UCSD-AML1 (cell line): ENCODE measurements around the gene SCAF4.
A peak's percentile ranks its signal among the peaks of the same experiment; 100 is the strongest.
"Not testable (repeated sequence)": the region's sequence is repeated elsewhere in the genome, so short reads cannot be mapped to it uniquely, and the experiment has no call there.

Source experiments
- DNase-seq: peaks from one replicate; lab custom pipeline; 2025; ENCODE audit not compliant: unreplicated experiment; lab: John Stamatoyannopoulos, UW

Gene SCAF4

GRCh38 chr21:31671931-31672330, 60.0 kb downstream of the SCAF4 start:
- DNase-seq, result no peak

GRCh38 chr21:31671146-31671716, 60.7 kb downstream of the SCAF4 start:
- DNase-seq, result no peak

GRCh38 chr21:31670070-31670469, 61.8 kb downstream of the SCAF4 start:
- no peak for DNase-seq

GRCh38 chr21:31668651-31669491, 63.0 kb downstream of the SCAF4 start:
- DNase-seq, result no peak

GRCh38 chr21:31667639-31668038, 64.3 kb downstream of the SCAF4 start:
- DNase-seq, result no peak

- DNase-seq, result no peak
Measured at GRCh38 chr21:31667132-31667531, 64.8 kb downstream of the SCAF4 start.

GRCh38 chr21:31666445-31667010, 65.4 kb downstream of the SCAF4 start:
- no peak for DNase-seq

GRCh38 chr21:31665869-31666268, 66.0 kb downstream of the SCAF4 start:
- DNase-seq, result not testable (repeated sequence)

GRCh38 chr21:31665397-31665796, 66.5 kb downstream of the SCAF4 start:
- DNase-seq, result peak; percentile 32

GRCh38 chr21:31663584-31664249, 68.2 kb downstream of the SCAF4 start:
- no peak for DNase-seq

- DNase-seq, result no peak
Measured at GRCh38 chr21:31660591-31660990, 71.3 kb downstream of the SCAF4 start.

- DNase-seq, result no peak
Measured at GRCh38 chr21:31660259-31660565, 71.7 kb downstream of the SCAF4 start.

- DNase-seq, result peak; percentile 94
Measured at GRCh38 chr21:31659536-31660258, 72.2 kb downstream of the SCAF4 start, which contains the start of gene SOD1. SOD1 (plus strand) TSS chr21:31659693; CDS start chr21:31659770, 77 bp downstream.

GRCh38 chr21:31659286-31659535, 72.7 kb downstream of the SCAF4 start:
- DNase-seq, result no peak

- DNase-seq, result no peak
Measured at GRCh38 chr21:31658053-31658452, 73.9 kb downstream of the SCAF4 start.

- no peak for DNase-seq
Measured at GRCh38 chr21:31656199-31657095, 75.5 kb downstream of the SCAF4 start.

GRCh38 chr21:31654821-31655580, 76.9 kb downstream of the SCAF4 start:
- DNase-seq, result not testable (repeated sequence)

- no peak for DNase-seq
Measured at GRCh38 chr21:31654340-31654739, 77.6 kb downstream of the SCAF4 start.

GRCh38 chr21:31651491-31651890, 80.4 kb downstream of the SCAF4 start:
- DNase-seq, result not testable (repeated sequence)

GRCh38 chr21:31650930-31651329, 81.0 kb downstream of the SCAF4 start:
- DNase-seq, result no peak
